DND-41 (cell line): ENCODE results near the gene PTPRN2.

Experiments used
- CTCF ChIP-seq: IDR thresholded peaks from 2 replicates; pipeline ENCODE4 v1.5.1; 2012; ENCODE audit warnings: borderline replicate concordance, low read length, moderate library complexity, mild to moderate bottlenecking; ENCODE audit not compliant: poor library complexity, severe bottlenecking; ENCODE audit errors: extremely low read depth
- EZH2 ChIP-seq: IDR thresholded peaks from 3 replicates; pipeline ENCODE4 v1.6.1; 2012; ENCODE audit warnings: borderline replicate concordance, low read depth, mild to moderate bottlenecking, moderate library complexity, low read length, inconsistent platforms; ENCODE audit not compliant: severe bottlenecking

DNA sequence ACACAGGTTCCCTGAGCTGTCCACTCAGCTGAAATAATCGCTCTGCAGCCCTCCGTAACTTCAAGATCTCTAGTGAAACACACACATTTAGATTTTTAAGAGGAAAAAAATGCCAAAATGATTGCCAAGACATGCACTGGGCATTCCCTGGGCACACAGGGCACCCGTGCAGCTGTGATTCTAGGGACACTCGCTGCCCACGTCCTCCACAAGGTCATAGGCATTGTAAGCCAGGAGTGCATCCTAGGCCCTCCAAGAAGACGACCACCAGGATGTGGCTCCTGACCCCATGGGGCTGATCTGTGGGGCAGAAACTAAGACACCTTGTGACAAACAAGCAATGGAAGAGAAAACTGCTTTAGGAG, 563.3 kb downstream of the PTPRN2 start:
- TF ChIP-seq CTCF (no peak), EZH2 (no peak)
